HG02642 (cell line): ENCODE measurements around the gene SERPINA5.
"Not testable (repeated sequence)": the region's sequence is repeated elsewhere in the genome, so short reads cannot be mapped to it uniquely, and the experiment has no call there.

Experiments
- ATAC-seq: cut with Tn5 transposase; IDR thresholded peaks from one replicate; pipeline ENCODE4 v1.9.1; 2021; ENCODE audit warnings: mild to moderate bottlenecking; ENCODE audit not compliant: unreplicated experiment, poor library complexity

Gene SERPINA5

DNA sequence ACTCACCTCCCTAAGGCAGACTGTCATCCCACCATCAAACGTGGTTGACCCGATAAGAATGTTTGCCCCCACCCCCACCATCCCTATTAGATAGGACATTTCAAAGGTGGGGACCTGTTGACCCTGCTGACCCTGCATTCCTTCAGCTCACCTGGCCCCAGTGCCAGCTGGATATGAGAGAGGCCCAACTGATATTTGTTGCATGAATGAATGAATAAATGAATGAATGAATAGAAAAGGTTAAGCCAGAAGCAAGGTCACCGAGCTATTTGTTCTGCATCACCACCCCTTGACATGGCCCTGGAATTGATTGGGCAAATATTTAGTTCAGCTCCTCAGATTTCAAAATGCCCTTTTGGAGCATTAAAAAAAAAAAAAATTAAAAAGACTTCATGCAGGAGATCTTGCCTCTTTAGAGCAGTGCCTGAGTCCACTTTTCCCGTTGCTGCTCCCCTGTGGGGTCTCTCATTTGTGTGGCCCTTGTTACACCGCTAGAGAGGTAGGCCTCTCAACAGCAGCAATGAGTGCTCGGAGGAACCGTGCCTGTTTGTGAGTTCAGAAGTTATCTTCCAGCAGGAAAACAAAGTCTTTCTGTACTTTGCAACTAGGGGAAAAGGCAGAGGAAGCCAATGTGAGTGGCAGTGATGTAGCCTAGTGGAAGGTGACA lies 8.5 kb upstream of the SERPINA5 start:
- ATAC-seq = no peak

DNA sequence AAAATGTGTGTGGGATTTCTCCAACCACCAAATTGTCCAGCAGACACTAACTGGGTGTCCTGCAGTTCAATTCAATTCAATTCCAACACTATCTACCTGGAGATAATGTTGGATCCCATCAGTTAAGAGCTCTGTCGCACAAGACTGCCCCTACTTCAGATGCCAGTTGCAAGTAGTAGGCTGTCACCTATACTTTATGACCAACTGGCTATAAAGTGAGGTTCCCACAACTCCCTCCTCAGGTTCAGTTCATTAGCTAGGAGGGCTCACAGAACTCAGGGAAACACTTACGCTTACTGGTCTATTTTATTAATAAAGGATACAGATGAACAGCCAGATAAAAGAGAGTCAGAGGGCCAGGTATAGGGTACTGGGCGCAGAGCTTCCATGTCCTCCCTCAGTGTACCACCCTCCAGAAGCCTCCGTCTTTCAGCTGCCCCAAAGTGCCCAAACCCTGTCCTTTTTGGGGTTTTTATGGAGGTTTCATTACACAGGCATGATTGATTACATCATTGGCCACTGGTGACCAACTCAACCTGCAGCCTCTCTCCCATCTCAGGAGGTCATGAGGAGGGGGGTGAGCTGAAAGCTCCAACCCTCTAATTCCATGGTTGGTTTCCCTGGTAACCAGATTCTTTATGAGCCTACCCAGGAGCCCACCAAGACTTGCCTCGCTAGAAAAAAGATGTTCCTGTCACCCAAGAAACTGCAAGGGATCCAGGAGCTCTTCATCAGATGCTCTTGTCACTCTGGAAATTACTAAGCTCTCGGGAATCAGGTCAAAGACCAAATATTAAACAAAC lies 7.5 kb upstream of the SERPINA5 start:
- ATAC-seq = no peak

- ATAC-seq = no peak
These were observed 6.9 kb upstream of the SERPINA5 start for GRCh38 chr14:94574336-94574735.

DNA sequence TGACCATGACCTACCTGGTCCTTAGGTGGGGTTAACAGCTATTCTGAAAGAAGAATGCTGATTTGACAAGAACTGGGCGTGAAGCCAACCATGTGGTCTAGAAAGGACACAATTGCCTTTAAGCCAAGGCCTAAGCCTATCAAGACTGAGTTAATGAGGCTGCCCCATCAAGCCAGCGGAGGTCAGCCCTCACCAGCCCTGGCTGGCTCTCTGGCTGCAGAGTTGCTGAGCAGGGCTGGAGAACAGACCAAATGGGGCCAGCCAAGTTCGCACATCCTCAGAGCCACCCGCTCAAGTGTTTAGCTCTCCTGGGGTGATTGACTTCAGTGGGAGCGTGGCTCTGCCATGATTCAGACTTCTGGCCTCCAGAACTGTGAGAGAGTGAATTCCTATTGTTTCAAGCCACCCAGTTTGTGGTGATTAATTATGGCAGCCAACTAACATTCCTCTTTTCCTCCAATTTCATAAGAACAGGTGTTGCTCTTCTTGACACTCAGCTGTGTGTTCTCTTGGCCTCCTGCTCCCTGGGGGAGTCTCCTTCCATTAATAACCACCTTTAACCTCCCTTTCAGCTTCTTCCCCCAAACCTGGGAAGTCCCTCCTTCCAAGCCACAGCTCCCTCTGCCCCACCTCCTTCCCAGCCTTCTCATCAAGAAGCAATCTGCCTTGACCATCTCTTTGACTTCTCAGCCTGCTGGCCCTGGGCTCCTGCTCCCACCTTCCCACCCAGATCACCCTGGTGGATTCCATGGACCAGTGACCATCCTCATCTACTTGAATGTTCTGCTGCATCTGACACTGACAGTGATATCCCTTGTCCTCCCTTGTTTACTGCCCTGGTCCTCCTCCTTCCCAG lies 5.3 kb upstream of the SERPINA5 start:
- no peak for ATAC-seq

DNA sequence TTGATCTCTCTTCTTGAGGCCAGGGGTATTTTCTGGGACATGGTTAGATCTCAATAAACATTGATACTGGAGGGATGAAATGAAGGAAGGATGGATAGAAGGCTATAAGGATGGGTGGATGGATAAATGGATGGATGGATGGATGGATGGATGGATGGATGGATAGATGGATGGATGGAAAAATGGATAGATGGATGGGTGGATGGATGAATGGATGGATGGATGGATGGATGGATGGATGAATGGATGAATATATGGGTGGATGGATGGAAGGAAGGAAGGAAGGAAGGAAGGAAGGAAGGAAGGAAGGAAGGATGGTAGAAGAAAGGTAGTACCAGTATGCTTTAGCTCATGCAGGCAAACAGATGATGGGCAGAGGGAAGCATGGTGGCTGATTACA lies 3.8 kb upstream of the SERPINA5 start:
- not testable (repeated sequence) for ATAC-seq

GRCh38 chr14:94578712-94579111 lies 2.5 kb upstream of the SERPINA5 start:
- ATAC-seq = no peak

DNA sequence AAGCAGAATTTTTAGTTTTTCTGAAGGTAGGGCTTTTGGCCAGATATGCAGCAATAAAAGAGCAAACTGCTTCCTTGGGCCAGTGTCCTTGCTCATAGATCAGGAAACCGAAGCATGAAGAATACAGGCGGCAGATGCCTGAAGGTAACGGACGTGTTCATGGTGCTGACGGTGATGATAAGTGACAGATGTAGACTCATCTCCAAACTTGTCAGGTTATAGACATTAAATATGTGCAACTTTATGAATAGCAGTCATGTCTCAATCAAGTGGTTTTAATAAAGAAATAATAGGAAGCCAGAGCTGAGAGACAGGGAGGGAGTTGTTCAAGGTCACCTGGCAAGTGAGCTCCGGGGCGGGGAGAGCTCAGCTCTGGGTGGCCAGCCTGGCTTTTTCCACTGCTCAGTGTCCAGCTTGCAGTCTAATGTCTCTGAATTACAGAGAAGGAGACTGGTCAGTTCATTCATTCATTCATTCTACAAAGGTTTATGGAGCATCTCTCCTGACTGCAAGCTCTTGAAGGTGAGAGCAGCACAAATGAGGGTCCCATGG lies 1.0 kb downstream of the SERPINA5 start:
- no peak for ATAC-seq

DNA sequence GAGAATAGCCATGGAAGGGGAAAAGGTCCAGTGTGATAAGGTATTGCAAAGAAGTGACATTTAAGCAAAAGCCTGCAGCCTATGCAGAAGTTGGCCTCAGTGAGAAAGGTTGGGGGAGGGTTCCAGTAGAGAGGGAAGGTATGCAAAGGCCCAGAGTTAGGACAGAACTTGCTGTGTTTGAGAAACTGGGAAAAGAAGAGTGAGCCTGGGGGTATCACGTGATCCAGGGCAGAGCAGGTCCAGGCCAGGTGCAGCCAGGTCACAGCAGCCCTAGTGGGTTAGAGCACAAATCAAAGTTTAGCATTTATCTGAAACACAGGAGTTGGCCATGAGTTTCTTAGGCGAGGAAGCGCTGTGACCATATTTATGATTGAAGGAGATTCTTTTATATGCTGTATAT lies 1.6 kb downstream of the SERPINA5 start:
- ATAC-seq = no peak

GRCh38 chr14:94583557-94583956 lies 2.3 kb downstream of the SERPINA5 start:
- no peak for ATAC-seq

- no peak for ATAC-seq
These were observed 3.5 kb downstream of the SERPINA5 start for GRCh38 chr14:94584591-94585280.

- no peak for ATAC-seq
These were observed 5.4 kb downstream of the SERPINA5 start for GRCh38 chr14:94586635-94587034.

DNA sequence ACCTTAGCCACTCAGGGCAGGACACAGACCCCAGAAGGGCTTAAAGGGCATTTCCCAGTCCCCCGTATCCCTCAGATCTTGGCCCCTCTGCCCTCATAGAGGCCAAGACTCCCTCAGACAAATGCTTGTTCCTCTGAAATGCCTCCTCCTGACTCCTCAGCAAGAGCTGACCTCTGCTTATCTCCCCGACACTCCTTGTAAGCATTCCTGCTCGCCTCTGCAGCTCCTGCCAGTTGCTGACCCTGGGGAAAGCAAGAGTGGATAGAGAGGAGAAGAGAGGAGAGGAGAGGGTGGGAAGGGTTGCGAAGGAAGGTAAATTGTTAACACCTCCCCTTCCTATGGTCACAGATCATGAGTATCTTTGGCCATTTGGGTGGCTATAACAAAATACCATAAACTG lies 7.1 kb downstream of the SERPINA5 start:
- no peak for ATAC-seq

DNA sequence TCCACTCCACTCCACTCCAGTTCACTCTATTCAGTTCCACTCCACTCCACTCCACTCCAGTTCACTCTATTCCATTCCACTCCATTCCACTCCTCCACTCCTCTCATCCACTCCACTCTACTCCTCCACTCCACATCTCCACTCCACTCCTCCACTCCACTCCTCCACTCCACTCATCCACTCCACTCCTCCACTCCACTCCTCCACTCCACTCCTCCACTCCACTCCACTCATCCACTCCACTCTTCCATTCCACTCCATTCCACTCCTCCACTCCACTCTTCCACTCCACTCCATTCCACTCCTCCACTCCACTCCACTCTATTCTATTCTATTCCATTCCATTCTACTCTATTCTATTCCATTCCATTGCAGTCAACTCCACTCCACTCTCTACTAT lies 9.8 kb downstream of the SERPINA5 start:
- ATAC-seq = no peak

DNA sequence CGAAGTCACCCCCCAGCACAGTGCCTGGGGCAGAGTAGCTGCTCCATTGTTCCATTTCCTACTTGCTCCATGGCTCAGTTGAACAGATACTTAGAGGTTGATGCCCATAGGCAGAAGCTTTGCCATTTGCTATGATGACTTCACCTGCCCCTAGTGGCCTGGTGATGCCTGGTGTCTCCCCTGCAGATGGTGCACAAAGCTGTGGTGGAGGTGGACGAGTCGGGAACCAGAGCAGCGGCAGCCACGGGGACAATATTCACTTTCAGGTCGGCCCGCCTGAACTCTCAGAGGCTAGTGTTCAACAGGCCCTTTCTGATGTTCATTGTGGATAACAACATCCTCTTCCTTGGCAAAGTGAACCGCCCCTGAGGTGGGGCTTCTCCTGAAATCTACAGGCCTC lies 10.6 kb downstream of the SERPINA5 start:
- no peak for ATAC-seq

GRCh38 chr14:94592457-94592856 lies 11.2 kb downstream of the SERPINA5 start:
- no peak for ATAC-seq

GRCh38 chr14:94593376-94593748 lies 12.1 kb downstream of the SERPINA5 start:
- no peak for ATAC-seq

GRCh38 chr14:94593749-94594431 lies 12.7 kb downstream of the SERPINA5 start:
- ATAC-seq = no peak

DNA sequence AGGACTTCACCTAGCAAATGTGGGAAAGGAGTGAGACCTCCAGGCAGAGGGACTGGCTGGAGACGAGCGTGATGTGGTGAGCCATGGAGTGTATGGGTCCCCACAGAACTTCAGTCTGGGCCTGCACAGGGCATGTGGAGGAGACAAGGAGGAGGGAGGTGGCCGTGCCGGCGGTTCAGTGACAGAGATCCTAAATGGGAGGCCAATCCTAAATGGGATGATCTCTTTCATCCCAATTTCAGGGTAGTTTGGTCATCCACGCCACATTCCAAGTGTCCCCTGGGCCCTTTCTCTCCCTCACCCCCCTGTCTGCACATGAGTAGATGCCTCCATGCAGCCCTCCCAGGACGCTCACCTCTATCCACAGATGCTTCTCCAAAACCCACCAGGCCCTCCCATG lies 13.2 kb downstream of the SERPINA5 start:
- no peak for ATAC-seq

- ATAC-seq = no peak
These were observed 14.7 kb downstream of the SERPINA5 start for GRCh38 chr14:94595912-94596311.

- ATAC-seq = no peak
These were observed 15.1 kb downstream of the SERPINA5 start for GRCh38 chr14:94596361-94596760.
